NCI-H146 (cell line): ENCODE data around the gene VEZT.
"Not testable (repeated sequence)": the region's sequence is repeated elsewhere in the genome, so short reads cannot be mapped to it uniquely, and the experiment has no call there.

Source experiments
- DNase-seq: peaks from one replicate; lab custom pipeline; 2025; lab: John Stamatoyannopoulos, UW

Gene VEZT

GRCh38 chr12:95319694-95320331 lies 102.2 kb downstream of the VEZT start:
- no peak for DNase-seq

- no peak for DNase-seq
Observed at GRCh38 chr12:95321516-95322246, 104.1 kb downstream of the VEZT start.

GRCh38 chr12:95322326-95322725 lies 104.7 kb downstream of the VEZT start:
- no peak for DNase-seq

- DNase-seq = no peak
Observed at GRCh38 chr12:95323212-95323611, 105.6 kb downstream of the VEZT start.

GRCh38 chr12:95324246-95324645 lies 106.6 kb downstream of the VEZT start:
- not testable (repeated sequence) for DNase-seq

GRCh38 chr12:95325501-95325900 lies 107.9 kb downstream of the VEZT start:
- DNase-seq = no peak

GRCh38 chr12:95326445-95326844 lies 108.8 kb downstream of the VEZT start:
- no peak for DNase-seq

- no peak for DNase-seq
Observed at GRCh38 chr12:95326855-95327254, 109.2 kb downstream of the VEZT start.

GRCh38 chr12:95328708-95329107 lies 111.1 kb downstream of the VEZT start:
- no peak for DNase-seq

GRCh38 chr12:95335948-95336347 lies 118.3 kb downstream of the VEZT start:
- no peak for DNase-seq

- peak; percentile 76 for DNase-seq
Observed at GRCh38 chr12:95336387-95337067, 118.9 kb downstream of the VEZT start.

GRCh38 chr12:95337146-95337545 lies 119.5 kb downstream of the VEZT start:
- DNase-seq = no peak

GRCh38 chr12:95339086-95339788 lies 121.6 kb downstream of the VEZT start:
- no peak for DNase-seq

- no peak for DNase-seq
Observed at GRCh38 chr12:95342008-95342407, 124.4 kb downstream of the VEZT start.

GRCh38 chr12:95343461-95344230 lies 126.0 kb downstream of the VEZT start:
- DNase-seq = no peak

- DNase-seq = no peak
Observed at GRCh38 chr12:95349291-95349690, 131.7 kb downstream of the VEZT start.

- no peak for DNase-seq
Observed at GRCh38 chr12:95351748-95352147, 134.1 kb downstream of the VEZT start.
